ENCODE measurements around the gene VKORC1.

DNA sequence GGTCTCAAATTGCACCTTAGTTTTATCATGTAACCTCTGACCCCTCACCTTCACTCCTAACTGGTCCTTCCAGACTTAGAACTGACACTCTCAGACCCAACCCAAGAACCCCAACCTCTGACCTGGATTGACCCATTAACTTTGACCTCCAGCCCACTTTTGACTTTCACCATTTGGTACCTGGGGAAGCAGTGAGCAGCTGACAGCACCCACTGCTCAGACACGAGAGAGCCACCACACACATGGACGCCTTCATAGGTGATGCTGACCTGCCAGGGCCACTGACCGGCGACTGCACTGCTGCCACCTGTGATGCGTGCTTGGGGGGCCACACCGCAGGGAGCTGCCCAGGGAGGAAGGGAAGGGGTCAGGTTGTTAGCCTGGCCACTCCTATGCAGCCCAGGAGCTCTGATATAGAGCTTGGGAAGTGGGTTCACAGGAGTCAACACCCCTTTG lies 38.5 kb upstream of the VKORC1 start:
- TF ChIP-seq, protein P1, sequence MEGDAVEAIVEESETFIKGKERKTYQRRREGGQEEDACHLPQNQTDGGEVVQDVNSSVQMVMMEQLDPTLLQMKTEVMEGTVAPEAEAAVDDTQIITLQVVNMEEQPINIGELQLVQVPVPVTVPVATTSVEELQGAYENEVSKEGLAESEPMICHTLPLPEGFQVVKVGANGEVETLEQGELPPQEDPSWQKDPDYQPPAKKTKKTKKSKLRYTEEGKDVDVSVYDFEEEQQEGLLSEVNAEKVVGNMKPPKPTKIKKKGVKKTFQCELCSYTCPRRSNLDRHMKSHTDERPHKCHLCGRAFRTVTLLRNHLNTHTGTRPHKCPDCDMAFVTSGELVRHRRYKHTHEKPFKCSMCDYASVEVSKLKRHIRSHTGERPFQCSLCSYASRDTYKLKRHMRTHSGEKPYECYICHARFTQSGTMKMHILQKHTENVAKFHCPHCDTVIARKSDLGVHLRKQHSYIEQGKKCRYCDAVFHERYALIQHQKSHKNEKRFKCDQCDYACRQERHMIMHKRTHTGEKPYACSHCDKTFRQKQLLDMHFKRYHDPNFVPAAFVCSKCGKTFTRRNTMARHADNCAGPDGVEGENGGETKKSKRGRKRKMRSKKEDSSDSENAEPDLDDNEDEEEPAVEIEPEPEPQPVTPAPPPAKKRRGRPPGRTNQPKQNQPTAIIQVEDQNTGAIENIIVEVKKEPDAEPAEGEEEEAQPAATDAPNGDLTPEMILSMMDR (IDR thresholded peaks at IDR 0.05) = no peak
- no peak for TF ChIP-seq POLR2A (IDR thresholded peaks at IDR 0.05)

Data from Peyer's patch (tissue), 4 donors.